Stimulated activated CD8-positive, alpha-beta memory T cell treated with anti-CD3 and anti-CD28 coated beads, Interleukin-12 subunit alpha, Interleukin-12 subunit beta, amount 100 ng/mL, for 4 hours (primary cell): ENCODE data around the gene PCNX2.

ENCODE experiments used
- DNase-seq: peaks from one replicate; pipeline ENCODE4 v3.0.0-alpha.2; 2020; ENCODE audit warnings: low read depth

Gene PCNX2

GRCh38 chr1:233315718-233316301 lies 20.3 kb upstream of the PCNX2 start:
- no peak for DNase-seq

GRCh38 chr1:233313434-233314155 lies 18.1 kb upstream of the PCNX2 start:
- no peak for DNase-seq

- no peak for DNase-seq
Measured at GRCh38 chr1:233304489-233305102, 9.1 kb upstream of the PCNX2 start.

GRCh38 chr1:233300326-233300725 lies 4.8 kb upstream of the PCNX2 start:
- no peak for DNase-seq

DNA sequence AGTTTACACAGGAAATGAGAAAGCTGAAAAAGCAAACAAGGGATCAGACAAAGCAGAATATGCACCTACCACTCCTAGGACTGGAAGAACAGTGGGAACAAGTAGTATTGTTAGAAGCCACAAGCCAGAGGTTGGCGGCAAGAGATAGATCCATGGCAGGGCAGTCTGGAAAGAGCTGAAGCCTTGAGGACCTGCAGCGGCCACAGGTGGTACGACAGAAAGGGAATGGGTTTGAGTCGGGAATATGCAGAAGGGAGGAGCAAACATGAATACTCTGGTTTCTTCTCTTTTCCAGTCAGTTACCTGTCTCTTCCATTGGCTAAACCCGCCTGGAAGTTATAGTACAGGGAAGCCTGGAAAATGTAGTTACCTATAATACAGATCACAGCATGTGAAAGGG lies 3.9 kb upstream of the PCNX2 start:
- no peak for DNase-seq

DNA sequence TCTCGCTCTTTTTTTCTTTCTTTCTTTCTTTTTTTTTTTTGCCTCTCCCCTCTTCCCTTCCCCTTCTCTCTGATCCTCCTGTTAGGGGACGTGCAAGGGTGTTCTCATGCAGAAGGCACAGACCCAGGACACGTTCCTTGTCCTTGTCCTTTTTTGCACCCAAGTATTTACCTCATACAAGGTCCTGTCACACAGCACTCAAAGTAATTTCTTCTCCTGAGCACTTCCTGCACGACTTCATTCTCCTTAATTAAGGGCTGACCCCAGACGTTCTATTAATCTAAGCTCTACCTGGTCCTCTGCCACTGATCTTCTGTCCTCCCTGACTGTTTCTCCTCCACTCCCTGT lies 424 bp upstream of the PCNX2 start:
- no peak for DNase-seq

DNA sequence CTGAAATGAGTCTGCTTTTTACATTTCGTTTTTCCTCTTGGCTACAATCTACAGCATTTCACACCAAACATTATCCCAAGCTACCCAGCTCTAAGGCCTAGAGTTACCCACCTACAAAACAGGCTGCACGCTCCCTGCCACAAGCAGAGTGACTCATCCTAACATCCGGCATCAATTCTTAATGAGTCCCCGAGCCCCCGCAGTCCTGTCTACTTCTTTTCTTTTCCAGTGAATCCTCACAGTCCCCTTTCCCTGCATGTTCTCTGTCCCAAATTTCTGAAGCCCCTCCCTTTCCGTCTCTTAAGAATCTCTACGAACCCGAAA lies 650 bp downstream of the PCNX2 start:
- DNase-seq, result peak; percentile 19

- no peak for DNase-seq
Measured at GRCh38 chr1:233293556-233294446, 1.7 kb downstream of the PCNX2 start.

GRCh38 chr1:233290396-233291034 lies 5.0 kb downstream of the PCNX2 start:
- DNase-seq, result no peak

DNA sequence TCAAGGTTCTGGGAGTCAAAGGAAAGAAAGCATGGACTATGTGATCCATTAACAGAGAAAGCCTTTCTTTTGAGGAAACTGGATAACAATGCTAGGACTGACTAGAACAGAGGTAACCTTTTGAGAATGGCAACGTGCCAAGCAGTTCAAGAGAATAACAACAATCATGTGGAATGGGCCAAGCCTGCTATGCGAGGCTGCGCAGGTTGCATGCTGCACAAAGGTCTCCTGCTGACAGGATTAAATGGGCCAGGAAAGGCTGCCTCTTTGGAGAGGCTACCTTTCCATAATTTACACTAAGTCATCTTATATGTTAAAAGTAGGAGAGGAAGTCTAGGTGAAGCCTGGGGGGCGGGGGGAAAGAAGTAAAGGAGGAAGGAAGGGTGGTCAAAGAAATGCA lies 5.8 kb downstream of the PCNX2 start:
- DNase-seq, result no peak

GRCh38 chr1:233282582-233282886 lies 13.0 kb downstream of the PCNX2 start:
- no peak for DNase-seq

- DNase-seq, result no peak
Measured at GRCh38 chr1:233281711-233282581, 13.6 kb downstream of the PCNX2 start.

- DNase-seq, result no peak
Measured at GRCh38 chr1:233279971-233280370, 15.6 kb downstream of the PCNX2 start.

DNA sequence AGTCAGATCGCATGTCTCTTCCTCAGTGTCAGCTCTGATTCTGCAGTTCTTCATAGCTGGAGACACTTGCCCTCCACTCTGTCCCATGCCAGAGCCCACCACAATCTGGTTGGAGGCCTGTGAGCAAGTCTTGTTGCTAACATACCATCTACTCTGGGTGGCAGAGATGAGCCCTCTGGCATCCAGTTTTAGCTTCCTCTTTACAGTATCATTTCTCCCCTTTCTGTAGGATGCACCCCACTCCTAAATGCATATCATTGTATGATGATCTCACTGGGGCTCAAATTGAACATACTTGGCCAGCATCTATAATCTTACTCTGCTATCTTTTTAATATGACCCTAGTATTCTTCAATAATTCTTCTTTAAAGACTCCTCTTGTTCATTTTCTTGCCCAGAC lies 16.9 kb downstream of the PCNX2 start:
- no peak for DNase-seq

DNA sequence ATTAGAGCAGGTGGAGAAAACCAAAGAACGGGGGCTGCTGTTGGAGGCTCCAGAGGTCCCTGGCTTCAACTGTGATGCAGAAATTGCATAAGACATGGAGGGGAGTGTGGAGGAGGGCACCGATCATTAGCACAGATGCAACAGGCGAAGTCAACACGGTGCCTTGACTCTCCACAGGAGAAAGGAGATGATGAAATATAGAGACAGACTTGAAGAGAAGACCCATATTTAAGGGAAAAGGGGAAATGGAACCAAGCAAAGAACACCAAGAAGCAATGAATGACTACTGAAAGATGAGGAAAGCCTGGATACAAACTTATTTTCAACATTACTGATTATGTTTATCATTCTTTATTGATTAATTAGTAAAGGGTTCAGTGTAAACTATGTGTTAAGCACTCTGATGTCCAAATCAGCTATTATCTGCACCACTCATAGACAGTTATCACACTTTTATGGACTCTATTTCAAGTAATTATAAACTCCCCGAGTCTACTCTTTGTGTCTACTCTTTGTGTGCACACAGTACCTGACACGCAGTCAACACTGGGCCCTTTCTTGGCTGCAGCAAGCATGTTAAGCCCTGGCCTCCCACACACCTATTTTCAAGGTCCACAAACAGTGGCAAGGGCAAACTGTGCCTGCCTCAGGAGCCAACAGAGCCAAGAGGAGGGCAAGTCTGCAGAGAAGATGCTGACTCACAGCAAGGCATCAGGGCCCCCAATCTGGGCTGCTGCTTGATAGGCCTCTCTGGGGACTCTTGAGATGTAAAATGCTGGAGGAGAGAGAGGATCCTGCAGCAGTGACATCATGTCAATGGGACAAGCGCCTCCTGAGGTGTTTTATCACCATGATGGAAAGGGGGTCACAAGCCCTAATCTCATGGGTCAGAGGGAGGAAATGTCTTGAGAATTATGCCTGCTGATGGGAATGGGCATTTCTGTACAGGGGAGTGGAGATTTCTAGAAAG lies 17.6 kb downstream of the PCNX2 start:
- no peak for DNase-seq

DNA sequence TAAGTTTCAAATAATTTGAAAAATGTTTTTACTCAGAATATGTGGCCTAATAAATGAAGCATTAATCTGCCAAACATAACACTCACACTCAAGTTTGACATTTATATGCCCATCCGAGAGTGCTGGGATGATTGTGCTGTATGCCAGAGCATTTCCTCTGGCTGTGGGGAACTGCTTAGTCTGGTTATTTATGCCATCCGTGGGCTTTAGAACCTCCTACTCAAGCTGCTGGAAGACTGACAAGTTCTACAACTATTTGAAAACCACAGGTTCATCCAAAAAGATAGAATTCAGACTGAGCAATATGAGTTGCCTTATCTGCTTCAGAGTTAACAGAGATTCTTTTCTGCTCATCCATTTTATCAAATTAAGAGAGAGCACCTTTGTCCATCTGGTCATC lies 25.9 kb downstream of the PCNX2 start:
- no peak for DNase-seq

DNA sequence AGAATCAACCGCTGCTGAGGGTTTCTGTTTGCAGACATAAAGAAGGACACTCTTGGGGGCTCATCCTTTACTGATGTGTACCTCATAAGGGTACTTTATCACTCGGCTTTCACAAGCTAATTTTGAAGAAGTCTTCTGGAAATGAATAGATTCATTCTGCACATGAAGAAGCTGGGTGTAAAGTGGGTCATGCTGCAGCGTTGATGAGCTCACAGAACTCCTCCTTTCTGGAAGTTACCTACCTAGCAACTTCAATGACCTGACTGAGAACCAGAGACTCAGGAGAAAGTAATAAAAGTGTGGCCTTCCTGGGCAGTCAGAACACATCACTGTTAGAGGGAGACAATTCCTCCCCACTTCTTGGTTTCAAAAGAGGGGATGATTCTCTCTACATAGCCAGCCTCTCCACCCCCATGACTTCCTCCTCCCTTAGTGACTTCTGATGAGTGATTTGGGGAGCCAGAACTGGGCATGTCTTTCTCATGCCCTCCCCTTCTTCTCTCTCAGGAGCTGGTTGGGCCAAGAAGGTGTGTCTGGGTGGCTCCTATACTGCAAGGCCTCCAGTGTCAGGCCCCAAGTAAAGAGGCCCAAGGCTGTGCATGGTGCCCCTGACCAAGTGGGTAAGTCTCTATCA lies 27.0 kb downstream of the PCNX2 start:
- DNase-seq, result no peak

- DNase-seq, result no peak
Measured at GRCh38 chr1:233261695-233262094, 33.8 kb downstream of the PCNX2 start.

- DNase-seq, result no peak
Measured at GRCh38 chr1:233261206-233261605, 34.3 kb downstream of the PCNX2 start.

- no peak for DNase-seq
Measured at GRCh38 chr1:233257786-233258185, 37.7 kb downstream of the PCNX2 start.
